Parathyroid adenoma (tissue), 2 donors: ENCODE data around the gene PLCH2.

Experiments
- H2AFZ ChIP-seq: fragments of 300-600 bp; sonication (generic); one replicate; pipeline ENCODE4 v1.7.0; 2017; ENCODE audit warnings: antibody characterized with exemption, mild to moderate bottlenecking
- H3K27ac ChIP-seq: fragments of 300-600 bp; sonication (generic); one replicate; pipeline ENCODE4 v1.7.0; 2017
- H3K27me3 ChIP-seq: fragments of 300-600 bp; sonication (generic); one replicate; pipeline ENCODE4 v1.7.0; 2017; ENCODE audit warnings: low read length; ENCODE audit not compliant: control insufficient read depth, insufficient read depth
- H3K36me3 ChIP-seq: fragments of 300-600 bp; sonication (generic); one replicate; pipeline ENCODE4 v1.7.0; 2017; ENCODE audit warnings: low read length; ENCODE audit not compliant: control insufficient read depth, insufficient read depth
- H3K4me1 ChIP-seq: fragments of 300-600 bp; sonication (generic); one replicate; pipeline ENCODE4 v1.7.0; 2017; ENCODE audit warnings: control low read depth
- H3K4me2 ChIP-seq: fragments of 300-600 bp; sonication (generic); one replicate; pipeline ENCODE4 v1.7.0; 2017; ENCODE audit warnings: low read length
- H3K4me3 ChIP-seq: fragments of 300-600 bp; sonication (generic); one replicate; pipeline ENCODE4 v1.7.0; 2017; ENCODE audit warnings: low read depth, low read length
- H3K79me2 ChIP-seq: fragments of 300-600 bp; sonication (generic); one replicate; pipeline ENCODE4 v1.7.0; 2017; ENCODE audit warnings: control low read depth
- H3K9ac ChIP-seq: fragments of 300-600 bp; sonication (generic); one replicate; pipeline ENCODE4 v1.7.0; 2017; ENCODE audit warnings: mild to moderate bottlenecking
- H3K9me3 ChIP-seq: fragments of 300-600 bp; sonication (generic); one replicate; pipeline ENCODE4 v1.7.0; 2017; ENCODE audit warnings: low read length; ENCODE audit not compliant: control insufficient read depth
- TF ChIP-seq, protein P1 (sequence below): fragments of 300-600 bp; sonication (generic); IDR thresholded peaks from one replicate; pipeline ENCODE4 v1.7.0; 2017; ENCODE audit warnings: antibody characterized with exemption, mild to moderate bottlenecking
- donor health status: primary hyperparathyroidism.

PLCH2 gene

DNA sequence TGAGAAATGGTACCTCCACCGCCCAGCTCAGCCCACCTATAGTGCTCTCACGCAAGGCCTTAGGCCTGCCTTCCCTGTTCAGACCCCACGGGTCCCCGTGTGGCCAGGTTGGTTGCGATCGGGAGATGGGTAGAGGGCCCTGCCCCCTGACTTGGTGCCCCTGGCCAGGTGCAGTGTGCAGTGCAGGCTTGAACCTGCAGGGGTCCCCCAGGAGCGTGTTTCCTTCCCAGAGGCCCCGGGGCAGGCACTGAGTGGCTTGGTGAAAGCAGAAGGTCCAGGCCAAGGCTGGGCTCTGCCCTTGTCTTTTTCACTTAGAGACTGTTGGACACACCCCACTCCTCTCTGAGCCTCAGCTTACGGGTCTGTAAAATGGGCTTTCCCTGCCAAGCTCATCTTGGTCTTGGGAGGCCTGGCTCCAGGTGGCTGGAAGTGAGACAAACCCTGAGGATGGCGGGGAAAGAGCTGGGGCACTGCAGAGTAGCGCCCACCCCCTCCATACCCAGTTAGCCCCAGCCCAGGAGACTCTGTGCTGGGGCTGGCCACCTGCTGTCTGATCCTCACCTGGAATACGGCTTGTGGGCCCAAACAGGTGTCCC lies 63.3 kb downstream of the PLCH2 start:
- H3K79me2 ChIP-seq, result no peaks in the 10 kb centered on the region
- TF ChIP-seq, protein P1, sequence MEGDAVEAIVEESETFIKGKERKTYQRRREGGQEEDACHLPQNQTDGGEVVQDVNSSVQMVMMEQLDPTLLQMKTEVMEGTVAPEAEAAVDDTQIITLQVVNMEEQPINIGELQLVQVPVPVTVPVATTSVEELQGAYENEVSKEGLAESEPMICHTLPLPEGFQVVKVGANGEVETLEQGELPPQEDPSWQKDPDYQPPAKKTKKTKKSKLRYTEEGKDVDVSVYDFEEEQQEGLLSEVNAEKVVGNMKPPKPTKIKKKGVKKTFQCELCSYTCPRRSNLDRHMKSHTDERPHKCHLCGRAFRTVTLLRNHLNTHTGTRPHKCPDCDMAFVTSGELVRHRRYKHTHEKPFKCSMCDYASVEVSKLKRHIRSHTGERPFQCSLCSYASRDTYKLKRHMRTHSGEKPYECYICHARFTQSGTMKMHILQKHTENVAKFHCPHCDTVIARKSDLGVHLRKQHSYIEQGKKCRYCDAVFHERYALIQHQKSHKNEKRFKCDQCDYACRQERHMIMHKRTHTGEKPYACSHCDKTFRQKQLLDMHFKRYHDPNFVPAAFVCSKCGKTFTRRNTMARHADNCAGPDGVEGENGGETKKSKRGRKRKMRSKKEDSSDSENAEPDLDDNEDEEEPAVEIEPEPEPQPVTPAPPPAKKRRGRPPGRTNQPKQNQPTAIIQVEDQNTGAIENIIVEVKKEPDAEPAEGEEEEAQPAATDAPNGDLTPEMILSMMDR, result no peak
- H3K4me1 ChIP-seq, result no peaks in the 10 kb centered on the region
- H3K27ac ChIP-seq, result no peak overlapping the region
- H3K4me2 ChIP-seq, result no peak overlapping the region
- no peaks in the 10 kb centered on the region for H3K36me3 ChIP-seq
- no peak overlapping the region for H2AFZ ChIP-seq
- H3K4me3 ChIP-seq, result no peak overlapping the region
- H3K9me3 ChIP-seq, result no peaks in the 10 kb centered on the region
- no peaks in the 10 kb centered on the region for H3K27me3 ChIP-seq
- H3K9ac ChIP-seq, result no peak overlapping the region

DNA sequence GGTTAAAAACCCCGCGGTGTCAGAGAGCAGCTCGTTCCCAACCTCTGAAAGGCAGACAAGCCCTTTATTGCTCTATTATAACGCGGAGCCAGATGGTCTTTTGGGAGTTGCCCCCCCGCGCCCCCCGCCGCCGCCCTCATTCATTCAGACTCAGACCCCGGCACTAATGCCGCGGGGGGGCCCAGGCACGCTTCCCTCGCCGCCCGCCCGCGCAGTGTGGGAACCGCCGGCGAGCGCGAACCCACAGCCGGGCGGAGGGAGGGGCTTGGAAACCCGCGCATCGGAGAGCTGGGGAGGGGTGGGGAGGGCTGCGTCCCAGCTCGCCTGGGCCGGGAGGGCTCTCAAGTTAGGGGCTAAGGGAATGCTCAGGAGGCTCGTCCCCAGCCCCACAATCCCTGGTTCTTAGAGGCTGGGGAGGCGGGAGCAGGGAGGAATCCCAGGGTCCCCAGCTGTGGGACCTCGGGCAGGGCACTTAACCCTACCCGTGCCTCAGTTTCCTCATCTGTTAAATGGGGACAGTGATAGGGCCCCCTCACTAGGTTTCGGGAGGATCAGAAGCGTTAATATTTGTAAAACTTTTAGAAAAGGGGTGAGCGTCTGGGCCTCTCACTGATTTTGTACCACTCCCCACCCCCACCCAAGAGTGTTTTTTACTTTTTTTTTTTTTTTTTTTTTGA lies 64.9 kb downstream of the PLCH2 start:
- Histone ChIP-seq H3K79me2 (no peaks in the 10 kb centered on the region), H3K27me3 (no peaks in the 10 kb centered on the region), H2AFZ (no peak overlapping the region), H3K4me2 (no peak overlapping the region), H3K9ac (no peak overlapping the region), H3K4me3 (no peak overlapping the region), H3K4me1 (peaks cover 5% of the 10 kb centered on the region), H3K36me3 (no peaks in the 10 kb centered on the region), H3K9me3 (no peaks in the 10 kb centered on the region), H3K27ac (no peak overlapping the region)
- TF ChIP-seq, protein P1, result no peak

DNA sequence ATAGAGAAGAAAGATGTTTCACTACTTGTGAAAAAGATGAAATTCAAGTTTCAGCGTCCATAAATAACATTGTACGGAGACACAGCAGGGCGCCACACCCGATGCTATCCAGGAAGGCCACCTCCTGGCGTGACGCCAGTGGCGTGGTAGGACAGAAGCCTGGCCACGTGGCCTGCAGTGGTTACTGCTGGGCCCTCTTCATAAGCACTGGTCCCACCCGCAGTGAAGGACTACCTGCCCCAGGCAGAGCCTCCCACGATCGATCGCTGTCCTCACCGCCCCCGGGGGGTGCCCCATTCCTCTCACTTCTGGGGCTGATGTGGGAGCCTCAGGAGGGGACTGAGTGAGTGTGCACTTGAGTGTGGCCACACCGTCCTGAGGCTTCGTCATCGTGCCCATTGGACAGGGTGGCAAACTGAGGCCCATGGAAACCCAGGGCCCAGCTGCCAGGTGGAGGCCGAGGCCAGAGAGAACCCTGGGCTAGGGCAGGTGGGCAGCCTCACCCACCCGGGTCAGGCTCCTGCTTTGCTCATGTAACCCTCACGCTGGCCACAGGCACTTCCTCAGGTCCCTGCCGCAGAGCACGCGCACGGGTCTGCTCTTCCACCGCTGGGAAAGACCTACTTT lies 65.6 kb downstream of the PLCH2 start:
- Histone ChIP-seq H3K4me3 (no peak overlapping the region), H3K4me2 (no peak overlapping the region), H3K36me3 (no peaks in the 10 kb centered on the region), H3K9ac (no peak overlapping the region), H3K79me2 (no peaks in the 10 kb centered on the region), H3K4me1 (peaks cover 5% of the 10 kb centered on the region), H3K27me3 (no peaks in the 10 kb centered on the region), H3K27ac (no peak overlapping the region), H3K9me3 (no peaks in the 10 kb centered on the region), H2AFZ (no peak overlapping the region)
- TF ChIP-seq, protein P1, result no peak

DNA sequence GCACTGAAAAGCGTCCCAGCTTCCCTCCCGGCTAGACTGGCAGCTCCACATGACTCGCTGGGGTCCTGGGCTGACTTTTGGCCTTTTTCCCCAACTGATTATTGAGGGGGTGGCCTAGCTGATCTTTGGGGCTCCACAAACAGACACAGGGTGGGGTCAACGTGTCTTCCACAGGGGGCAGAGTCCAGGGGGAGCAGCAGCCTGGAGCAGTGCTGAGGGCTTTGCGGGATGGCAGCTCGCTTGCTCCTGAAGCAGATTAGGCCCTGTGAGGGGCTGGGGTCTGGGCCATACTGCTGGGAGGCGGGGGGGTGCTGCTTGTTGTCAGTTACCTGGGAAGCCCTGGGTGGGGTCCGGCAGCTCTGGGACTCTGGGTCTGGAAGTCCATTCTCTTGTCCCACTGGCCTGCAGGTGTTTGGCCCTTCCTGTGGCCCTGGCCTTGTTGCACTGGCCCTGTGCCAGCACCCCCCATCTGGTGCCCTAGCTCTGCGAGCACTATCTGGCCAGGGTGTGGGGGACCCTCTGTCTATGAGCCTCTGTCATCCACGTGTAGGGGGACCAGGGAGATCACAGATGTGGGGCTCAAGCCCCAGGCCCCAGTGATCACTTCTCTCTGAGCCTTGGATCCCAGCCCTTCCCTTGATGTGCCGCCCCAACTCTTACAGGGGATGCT lies 66.3 kb downstream of the PLCH2 start:
- H3K4me2 ChIP-seq, result no peak overlapping the region
- H3K27ac ChIP-seq, result no peak overlapping the region
- no peak overlapping the region for H3K4me3 ChIP-seq
- no peaks in the 10 kb centered on the region for H3K27me3 ChIP-seq
- H3K9me3 ChIP-seq, result no peaks in the 10 kb centered on the region
- H3K79me2 ChIP-seq, result no peaks in the 10 kb centered on the region
- no peaks in the 10 kb centered on the region for H3K36me3 ChIP-seq
- peaks cover 5% of the 10 kb centered on the region for H3K4me1 ChIP-seq
- H2AFZ ChIP-seq, result no peak overlapping the region
- H3K9ac ChIP-seq, result no peak overlapping the region
- TF ChIP-seq, protein P1, result no peak
